ENCODE results near the gene CATSPERB.

DNA sequence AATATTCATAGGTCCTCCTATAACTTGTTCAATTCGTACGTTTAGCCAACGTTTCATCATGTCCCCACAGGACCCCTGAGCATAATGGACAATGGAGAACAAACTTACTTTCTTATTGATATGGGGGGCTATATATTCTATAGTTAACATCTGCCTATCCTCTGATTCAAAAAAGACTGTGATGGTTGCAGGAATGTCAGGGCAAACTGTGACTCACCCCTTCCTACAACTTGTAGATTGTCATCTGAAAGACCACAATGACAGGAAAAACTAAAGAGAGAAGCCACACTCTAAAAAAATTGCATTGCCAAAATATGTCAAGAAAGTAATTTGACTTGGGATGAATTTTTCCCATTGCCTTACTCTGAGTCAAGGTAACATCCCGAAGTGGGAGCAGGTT, 50.8 kb downstream of the CATSPERB start:
- TF ChIP-seq POLR2AphosphoS5 (IDR thresholded peaks at IDR 0.05) = no peak
- TF ChIP-seq, protein P1, sequence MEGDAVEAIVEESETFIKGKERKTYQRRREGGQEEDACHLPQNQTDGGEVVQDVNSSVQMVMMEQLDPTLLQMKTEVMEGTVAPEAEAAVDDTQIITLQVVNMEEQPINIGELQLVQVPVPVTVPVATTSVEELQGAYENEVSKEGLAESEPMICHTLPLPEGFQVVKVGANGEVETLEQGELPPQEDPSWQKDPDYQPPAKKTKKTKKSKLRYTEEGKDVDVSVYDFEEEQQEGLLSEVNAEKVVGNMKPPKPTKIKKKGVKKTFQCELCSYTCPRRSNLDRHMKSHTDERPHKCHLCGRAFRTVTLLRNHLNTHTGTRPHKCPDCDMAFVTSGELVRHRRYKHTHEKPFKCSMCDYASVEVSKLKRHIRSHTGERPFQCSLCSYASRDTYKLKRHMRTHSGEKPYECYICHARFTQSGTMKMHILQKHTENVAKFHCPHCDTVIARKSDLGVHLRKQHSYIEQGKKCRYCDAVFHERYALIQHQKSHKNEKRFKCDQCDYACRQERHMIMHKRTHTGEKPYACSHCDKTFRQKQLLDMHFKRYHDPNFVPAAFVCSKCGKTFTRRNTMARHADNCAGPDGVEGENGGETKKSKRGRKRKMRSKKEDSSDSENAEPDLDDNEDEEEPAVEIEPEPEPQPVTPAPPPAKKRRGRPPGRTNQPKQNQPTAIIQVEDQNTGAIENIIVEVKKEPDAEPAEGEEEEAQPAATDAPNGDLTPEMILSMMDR (IDR thresholded peaks at IDR 0.05) = no peak
- no peak for TF ChIP-seq EP300 (IDR thresholded peaks at IDR 0.05)
- no peak for TF ChIP-seq POLR2A (IDR thresholded peaks at IDR 0.05; ENCODE audit: low read depth)

Measured in esophagus muscularis mucosa (tissue), 4 donors.